CD4-positive, alpha-beta T cell (primary cell): ENCODE measurements around the gene GNB3. TPM values are rescaled to one million over a fixed set of nuclear protein-coding genes. Genes with fewer than 3 reads are reported as not detected.

ENCODE experiments used
- ATAC-seq: fragments of 200-7000 bp; cut with Tn5 transposase; one replicate; pipeline ENCODE4 v1.10.0; 2022; ENCODE audit warnings: mild to moderate bottlenecking; ENCODE audit not compliant: poor library complexity
- CTCF ChIA-PET: fragments of 350-600 bp; sonication (Branson Sonifier 250); formaldehyde crosslinking; loops from one replicate; lab custom pipeline; 2021; ENCODE audit warnings: antibody characterized with exemption, inconsistent platforms; lab: Charles Lee
- POLR2A ChIA-PET: fragments of 350-600 bp; sonication (Branson Sonifier 250); formaldehyde crosslinking; loops from one replicate; lab custom pipeline; 2021; ENCODE audit warnings: antibody characterized with exemption, inconsistent platforms; lab: Charles Lee
- DNase-seq, 14 experiments: peaks; one replicate each; pipeline ENCODE4 v3.0.0-alpha.2; 2013 to 2020; ENCODE audit warnings: mixed read lengths in 2 of 14
- H3K27ac ChIP-seq, 2 donors: one replicate each; pipeline versions ENCODE4 v1.5.1 to v1.7.0; 2013; ENCODE audit warnings: low read length in 2 of 2, low read depth in 1 of 2, mild to moderate bottlenecking in 1 of 2
- H3K27me3 ChIP-seq, 2 experiments: 1 replicate in 1 of 2; 2 replicates in 1 of 2; pipeline versions ENCODE4 v1.6.1 to v1.7.0; 2013; ENCODE audit warnings: low read length in 2 of 2, control low read depth in 1 of 2, mild to moderate bottlenecking in 1 of 2, moderate library complexity in 1 of 2; ENCODE audit not compliant: insufficient read depth in 2 of 2, control insufficient read depth in 1 of 2
- H3K36me3 ChIP-seq: one replicate; pipeline ENCODE4 v1.6.1; 2013; ENCODE audit warnings: low read length, control low read depth; ENCODE audit not compliant: insufficient read depth
- H3K4me1 ChIP-seq: one replicate; pipeline ENCODE4 v1.6.1; 2013; ENCODE audit warnings: low read length, control low read depth; ENCODE audit not compliant: insufficient read depth
- H3K4me3 ChIP-seq: one replicate; pipeline ENCODE4 v1.5.1; 2013; ENCODE audit warnings: mild to moderate bottlenecking, low read length, moderate library complexity
- H3K9me3 ChIP-seq, 2 experiments: 1 replicate in 1 of 2; 2 replicates in 1 of 2; pipeline versions ENCODE4 v1.6.1 to v1.7.0; 2013; ENCODE audit warnings: low read length in 2 of 2, mild to moderate bottlenecking in 2 of 2, control low read depth in 1 of 2, moderate library complexity in 1 of 2; ENCODE audit not compliant: control insufficient read depth in 1 of 2, insufficient read depth in 1 of 2
- H3K27ac Mint-ChIP-seq: one replicate; pipeline ENCODE4 v1.8.0; 2020; ENCODE audit warnings: mixed read lengths
- H3K27me3 Mint-ChIP-seq: one replicate; pipeline ENCODE4 v1.8.0; 2021; ENCODE audit warnings: mixed read lengths
- H3K36me3 Mint-ChIP-seq: one replicate; pipeline ENCODE4 v1.8.0; 2021; ENCODE audit warnings: low read depth, mixed read lengths
- H3K4me1 Mint-ChIP-seq: one replicate; pipeline ENCODE4 v1.8.0; 2021; ENCODE audit warnings: low read depth, mixed read lengths
- H3K4me3 Mint-ChIP-seq: one replicate; pipeline ENCODE4 v1.8.0; 2020; ENCODE audit warnings: mild to moderate bottlenecking, mixed read lengths
- H3K9me3 Mint-ChIP-seq: one replicate; pipeline ENCODE4 v1.8.0; 2020; ENCODE audit warnings: mixed read lengths
- CTCF ChIP-seq: fragments of 200-600 bp; IDR thresholded peaks from one replicate; pipeline ENCODE4 v1.8.0; 2022; ENCODE audit warnings: antibody characterized with exemption, mild to moderate bottlenecking
- intact Hi-C, 2 experiments: fragments of 100-400 bp; cut with DNase I in 1 of 2; cut with micrococcal nuclease in 1 of 2; formaldehyde crosslinking; loops; one replicate each; pipeline versions ENCODE4 v1.15.1 to v1.9.0; 2023 to 2025; cut with DNase I, micrococcal nuclease
- total RNA-seq, 174 experiments: library from RNA in 2 of 174; stranded (reverse) in 2 of 174; gene quantifications; one replicate each; pipeline ENCODE4 v1.2.3 and lab custom pipeline; 2021 to 2026

Gene GNB3
- total RNA-seq, 2 experiments from 2014 or later: 0.75 to 0.85 TPM

GRCh38 chr12:6824901-6825381, 15.8 kb upstream of the GNB3 start:
- no peak overlapping the region for H3K4me3 Mint-ChIP-seq
- no peak for TF ChIP-seq CTCF
- no peaks in the 10 kb centered on the region for H3K9me3 Mint-ChIP-seq
- Histone ChIP-seq H3K4me1 (peaks cover 54% of the 10 kb centered on the region), H3K27ac (no peak overlapping the region), H3K36me3 (peaks cover 1% of the 10 kb centered on the region), H3K27me3 (peaks cover 19 to 26% of the 10 kb centered on the region in 2 experiments), H3K4me3 (no peak overlapping the region), H3K9me3 (peaks cover 0 to 6% of the 10 kb centered on the region in 2 experiments)
- no peak overlapping the region for H3K27ac Mint-ChIP-seq
- POLR2A ChIA-PET: interaction anchor here (0.6 to 8.0 kb wide), 4 partner anchors 11 to 286 kb away, joined by 3 to 57 read pairs (median 4); partner anchors contain the start of gene MLF2
- CTCF ChIA-PET: interaction anchor here (1.1 to 1.8 kb wide), 3 partner anchors 58 to 73 kb away, joined by 3 to 8 read pairs (median 5); partner anchors contain the start of genes MLF2 and PTMS
- peaks cover 27% of the 10 kb centered on the region for H3K4me1 Mint-ChIP-seq
- intact Hi-C loops: loop anchor here (1.0 to 5.0 kb wide), 7 partner anchors 38 to 263 kb away; partner anchors contain the start of genes CD4 (in 1 of the 2) and MLF2 (in 1 of the 2)
- peaks cover 32% of the 10 kb centered on the region for H3K27me3 Mint-ChIP-seq
- DNase-seq (no peak), ATAC-seq (no peak)
- peaks cover 13% of the 10 kb centered on the region for H3K36me3 Mint-ChIP-seq

- no peak overlapping the region for H3K27ac Mint-ChIP-seq
- H3K9me3 Mint-ChIP-seq: no peaks in the 10 kb centered on the region
- peaks cover 8% of the 10 kb centered on the region for H3K36me3 Mint-ChIP-seq
- peaks cover 26% of the 10 kb centered on the region for H3K4me1 Mint-ChIP-seq
- POLR2A ChIA-PET: interaction anchor here (0.6 to 8.0 kb wide), 4 partner anchors 10 to 287 kb away, joined by 3 to 57 read pairs (median 4); partner anchors contain the start of gene MLF2
- Histone ChIP-seq H3K27me3 (peaks cover 19 to 29% of the 10 kb centered on the region in 2 experiments), H3K4me1 (peaks cover 51% of the 10 kb centered on the region), H3K27ac (no peak overlapping the region), H3K9me3 (peaks cover 0 to 6% of the 10 kb centered on the region in 2 experiments), H3K36me3 (no peaks in the 10 kb centered on the region), H3K4me3 (no peak overlapping the region)
- peaks cover 32% of the 10 kb centered on the region for H3K27me3 Mint-ChIP-seq
- DNase-seq (peak; percentile 71 to 90 (median 80)), ATAC-seq (peak; percentile 65)
- CTCF ChIA-PET: interaction anchor here (0.7 to 1.8 kb wide), 6 partner anchors 33 to 73 kb away, joined by 3 to 8 read pairs (median 3); partner anchors contain the start of genes MLF2 and PTMS
- H3K4me3 Mint-ChIP-seq: peak overlapping the region; percentile 5
- peak; percentile 94 for TF ChIP-seq CTCF
- intact Hi-C loops: loop anchor here (1.0 to 5.0 kb wide), 7 partner anchors 38 to 263 kb away; partner anchors contain the start of genes CD4 (in 1 of the 2) and MLF2 (in 1 of the 2)
Observed at GRCh38 chr12:6825398-6826124, 15.2 kb upstream of the GNB3 start.

GRCh38 chr12:6826125-6826733, 14.5 kb upstream of the GNB3 start:
- peaks cover 44% of the 10 kb centered on the region for H3K4me1 ChIP-seq
- peaks cover 32% of the 10 kb centered on the region for H3K27me3 Mint-ChIP-seq
- H3K9me3 ChIP-seq: peaks cover 0 to 6% of the 10 kb centered on the region in 2 experiments
- ATAC-seq (no peak), DNase-seq (no peak)
- CTCF ChIA-PET: interaction anchor here (0.7 to 1.2 kb wide), 5 partner anchors 34 to 73 kb away, joined by 3 to 5 read pairs (median 3); partner anchors contain the start of genes MLF2 and PTMS
- no peaks in the 10 kb centered on the region for H3K36me3 ChIP-seq
- POLR2A ChIA-PET: interaction anchor here (1.5 to 8.0 kb wide), 2 partner anchors 15 to 73 kb away, joined by 4 to 57 read pairs; partner anchors contain the start of gene MLF2
- H3K9me3 Mint-ChIP-seq: no peaks in the 10 kb centered on the region
- H3K4me1 Mint-ChIP-seq: peaks cover 19% of the 10 kb centered on the region
- H3K4me3 Mint-ChIP-seq: peak overlapping the region; percentile 4
- H3K27ac Mint-ChIP-seq: no peak overlapping the region
- intact Hi-C loops: loop anchor here in 1 of 2 experiments (5.0 kb wide), 2 partner anchors 39 to 264 kb away; partner anchors contain the start of gene CD4
- no peak overlapping the region for H3K27ac ChIP-seq
- H3K27me3 ChIP-seq: peaks cover 19 to 29% of the 10 kb centered on the region in 2 experiments
- H3K4me3 ChIP-seq: no peak overlapping the region
- TF ChIP-seq CTCF: no peak
- H3K36me3 Mint-ChIP-seq: peaks cover 1% of the 10 kb centered on the region
